CD4-positive, alpha-beta T cell treated with Interleukin-2 at 100 ng/mL for 4 hours (primary cell): ENCODE data around the gene MLLT10.

Experiments
- DNase-seq: peaks from one replicate; pipeline ENCODE4 v3.0.0-alpha.2; 2020; ENCODE audit warnings: low spot score

The MLLT10 gene

GRCh38 chr10:21501731-21502347 is 32.2 kb upstream of the MLLT10 start:
- no peak for DNase-seq

DNA sequence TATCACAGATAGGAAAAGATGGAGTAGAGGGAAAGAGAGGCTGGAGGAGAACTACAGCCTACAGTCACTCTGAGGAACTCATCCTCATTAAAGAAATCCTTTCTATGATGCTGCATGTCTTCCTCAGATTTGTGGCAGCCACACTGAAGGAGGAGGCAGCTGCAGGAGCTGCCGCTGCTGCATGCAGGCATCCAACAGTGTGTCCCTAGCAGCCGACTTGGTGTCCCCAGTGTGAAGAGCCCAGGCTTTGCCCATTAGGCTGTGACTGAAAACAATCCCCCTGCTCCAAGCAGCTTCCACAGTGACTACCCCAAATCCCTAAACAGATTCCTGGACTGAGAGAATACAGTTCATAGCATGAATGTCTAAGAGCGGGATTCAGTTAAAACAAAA is 31.7 kb upstream of the MLLT10 start:
- no peak for DNase-seq

DNA sequence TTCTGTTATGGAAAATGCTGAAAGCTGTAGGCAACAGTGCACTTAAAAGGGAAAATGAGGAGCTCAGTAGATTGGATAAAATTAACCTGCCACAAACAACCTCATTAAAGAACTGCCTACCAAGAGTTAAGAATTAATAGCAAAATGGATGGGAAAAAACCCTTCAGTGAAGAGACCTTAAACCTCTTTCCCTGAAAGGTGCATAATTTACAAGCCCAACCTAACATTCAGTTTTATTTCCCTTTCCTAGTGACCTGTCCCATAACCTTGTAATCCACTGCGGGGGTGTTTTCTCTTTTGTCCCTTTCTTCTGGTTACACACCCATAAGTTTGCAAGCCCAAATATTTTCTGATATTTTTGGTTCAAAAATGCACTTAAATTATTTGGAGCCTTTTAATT is 30.5 kb upstream of the MLLT10 start:
- no peak for DNase-seq

- DNase-seq: no peak
Observed at GRCh38 chr10:21505711-21506278, 28.2 kb upstream of the MLLT10 start.

- no peak for DNase-seq
Observed at GRCh38 chr10:21506351-21506750, 27.7 kb upstream of the MLLT10 start.

GRCh38 chr10:21507150-21507549 is 26.9 kb upstream of the MLLT10 start:
- no peak for DNase-seq

DNA sequence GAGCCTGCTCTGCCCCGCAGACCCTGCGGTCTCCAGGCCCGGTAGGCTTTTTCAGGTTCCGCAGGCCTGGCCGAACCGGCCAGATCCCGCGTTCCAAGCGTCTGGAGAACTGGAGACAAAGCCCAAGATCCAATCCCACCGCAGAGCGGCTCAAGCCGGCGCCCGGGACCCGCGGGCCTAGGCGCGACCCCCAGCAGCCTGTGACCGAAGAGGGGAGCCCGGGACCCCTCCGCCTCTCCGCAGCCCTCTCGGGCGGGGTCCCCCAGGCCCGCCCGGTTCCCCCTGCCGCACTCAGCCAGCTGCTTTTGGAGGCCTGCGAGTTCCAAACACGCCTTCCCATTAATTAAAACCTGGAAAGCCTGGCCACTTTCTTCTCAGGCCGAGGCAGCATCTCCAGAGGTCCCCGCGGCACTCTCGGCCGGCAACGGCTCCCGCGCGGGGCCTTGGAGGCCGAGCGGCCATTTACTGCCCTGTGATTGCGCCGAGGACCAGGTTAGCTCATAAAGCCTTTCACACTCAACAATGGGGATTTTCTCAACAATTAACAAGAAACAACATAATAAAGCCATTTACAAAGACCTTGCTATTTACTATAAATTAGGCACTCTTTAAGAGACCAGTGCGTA is 25.2 kb upstream of the MLLT10 start:
- no peak for DNase-seq

DNA sequence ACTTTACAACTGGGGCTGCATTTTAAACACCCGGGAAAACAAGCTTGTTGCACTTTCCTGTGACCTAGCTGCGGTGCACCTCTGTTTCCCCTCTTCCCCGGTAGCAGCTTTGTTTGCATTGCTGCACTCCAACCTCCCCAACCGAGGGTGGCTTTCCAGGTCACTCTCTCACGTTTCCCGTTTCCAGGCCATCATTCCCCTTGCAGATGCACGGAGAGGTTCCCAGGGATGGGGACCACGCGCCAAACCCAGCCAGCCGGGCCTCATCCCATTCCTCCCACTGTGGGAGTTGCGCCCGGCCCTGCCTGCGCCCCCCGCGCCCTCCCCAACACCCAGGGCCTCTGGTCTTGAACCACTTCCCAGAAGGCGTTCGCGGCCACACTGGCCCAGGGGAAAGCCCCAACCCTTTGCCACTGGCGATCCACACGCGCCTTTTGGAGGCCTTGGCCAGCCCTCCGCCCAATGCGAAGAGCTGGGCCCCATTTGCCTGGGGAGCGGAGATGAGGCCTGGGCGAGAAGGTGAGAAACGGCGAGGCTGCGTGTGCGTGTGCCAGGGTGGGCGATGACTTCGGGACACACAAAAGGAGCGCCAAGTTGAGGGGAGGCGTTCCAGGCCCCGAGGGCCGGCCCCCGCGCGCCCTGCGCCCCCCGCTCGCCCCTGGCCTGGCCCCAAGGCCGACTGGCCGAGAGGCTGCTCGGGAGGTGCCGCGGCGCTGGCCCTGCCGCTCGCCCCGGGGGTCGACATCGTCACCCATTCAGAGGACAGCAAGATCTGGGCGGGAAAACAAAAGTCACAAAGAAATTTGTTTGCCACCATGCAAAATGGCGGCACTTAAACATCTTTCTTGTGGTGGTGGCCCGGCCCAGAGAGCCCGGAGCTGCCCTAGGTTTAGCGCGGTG is 24.4 kb upstream of the MLLT10 start:
- DNase-seq: no peak

DNA sequence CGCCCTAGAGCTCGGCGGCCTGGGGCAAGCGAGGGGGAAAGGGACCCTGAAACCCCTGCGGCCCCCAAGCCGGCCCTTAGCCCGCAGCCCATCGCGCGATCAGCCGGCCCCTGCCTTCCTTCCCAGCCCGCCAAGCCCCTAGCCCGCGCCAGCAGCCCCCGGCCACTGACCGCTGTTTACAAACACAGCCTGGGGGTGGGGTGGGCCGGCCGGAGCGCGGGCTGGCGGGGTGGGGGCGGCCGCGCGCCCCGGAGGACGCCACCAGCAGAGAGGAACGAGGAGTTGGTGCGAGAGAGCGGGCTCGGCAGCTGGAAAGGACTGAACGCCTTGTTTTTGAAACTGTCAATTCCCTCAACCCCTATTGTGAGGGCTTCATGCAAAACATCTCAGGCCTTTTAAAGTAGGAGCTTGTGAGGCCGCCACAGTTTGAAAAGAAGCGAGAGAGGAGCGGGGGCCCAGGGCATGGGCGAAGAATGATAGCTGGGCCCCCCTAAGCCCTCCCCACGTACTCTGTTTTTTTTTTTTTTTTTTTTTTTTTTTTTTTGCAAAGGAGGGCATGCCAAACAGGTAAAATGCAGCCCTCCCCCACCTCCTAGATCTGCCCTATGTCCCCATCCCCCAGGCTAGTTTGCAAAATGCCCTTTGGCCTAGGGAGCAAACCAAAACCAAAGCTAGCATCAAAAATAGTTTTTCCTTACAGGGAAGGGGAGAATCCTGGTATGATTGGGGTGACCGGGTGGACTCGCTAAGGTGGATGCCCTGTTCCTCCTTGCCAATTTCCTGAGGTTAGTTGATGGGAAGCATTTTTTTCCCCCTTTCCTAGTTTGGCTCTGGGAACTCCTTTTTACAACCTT is 23.6 kb upstream of the MLLT10 start:
- DNase-seq: no peak

DNA sequence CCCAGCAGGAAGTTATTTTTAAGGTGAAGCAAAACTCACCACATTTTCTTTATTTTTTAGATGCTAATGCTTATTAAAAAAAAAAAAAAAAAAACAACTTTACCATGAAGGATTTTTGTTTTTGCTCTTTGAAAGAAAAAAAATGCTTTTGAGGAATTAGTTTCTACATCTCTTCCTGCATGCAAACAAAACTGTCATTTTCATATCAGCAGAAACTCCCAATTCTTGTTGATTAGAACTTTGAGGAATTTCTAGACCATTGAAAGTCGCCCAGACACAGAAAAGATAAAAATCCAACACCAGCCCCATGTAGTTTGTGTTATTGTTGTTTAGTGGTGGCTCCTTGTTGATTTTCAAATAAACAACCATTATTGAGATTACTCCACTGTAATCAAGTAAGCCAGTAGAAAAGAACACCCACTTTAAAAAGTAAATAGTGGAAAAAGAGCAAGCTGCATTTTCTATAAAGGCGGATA is 22.9 kb upstream of the MLLT10 start:
- no peak for DNase-seq

DNA sequence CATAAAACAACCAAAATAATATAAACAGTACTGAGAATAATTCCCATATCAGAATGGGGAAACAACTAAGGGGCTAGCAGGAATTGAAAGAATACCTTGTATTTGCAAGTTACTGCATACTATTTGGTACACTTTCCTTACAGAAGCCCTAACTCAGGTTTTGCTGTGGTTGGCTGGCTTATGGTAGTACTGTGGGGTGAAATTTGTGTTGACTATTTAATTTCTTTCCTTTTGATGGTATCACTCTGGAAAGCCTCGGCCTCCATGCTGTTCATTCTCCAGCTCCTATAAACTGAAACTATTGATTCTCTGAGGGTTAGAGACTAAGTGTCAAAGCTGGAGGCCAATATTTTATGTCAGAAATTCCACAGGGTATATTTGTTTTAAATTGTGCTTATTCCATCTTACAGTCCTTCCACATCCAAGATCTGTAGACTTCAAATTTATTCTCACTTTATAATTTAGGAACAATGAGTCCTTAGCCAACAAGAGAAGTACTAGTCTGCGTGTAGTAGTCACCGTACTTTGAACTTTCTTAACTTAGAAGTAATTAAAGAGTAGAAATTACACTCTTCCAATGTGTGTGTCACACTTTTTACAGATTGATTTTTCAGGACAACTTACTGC is 22.0 kb upstream of the MLLT10 start:
- no peak for DNase-seq

DNA sequence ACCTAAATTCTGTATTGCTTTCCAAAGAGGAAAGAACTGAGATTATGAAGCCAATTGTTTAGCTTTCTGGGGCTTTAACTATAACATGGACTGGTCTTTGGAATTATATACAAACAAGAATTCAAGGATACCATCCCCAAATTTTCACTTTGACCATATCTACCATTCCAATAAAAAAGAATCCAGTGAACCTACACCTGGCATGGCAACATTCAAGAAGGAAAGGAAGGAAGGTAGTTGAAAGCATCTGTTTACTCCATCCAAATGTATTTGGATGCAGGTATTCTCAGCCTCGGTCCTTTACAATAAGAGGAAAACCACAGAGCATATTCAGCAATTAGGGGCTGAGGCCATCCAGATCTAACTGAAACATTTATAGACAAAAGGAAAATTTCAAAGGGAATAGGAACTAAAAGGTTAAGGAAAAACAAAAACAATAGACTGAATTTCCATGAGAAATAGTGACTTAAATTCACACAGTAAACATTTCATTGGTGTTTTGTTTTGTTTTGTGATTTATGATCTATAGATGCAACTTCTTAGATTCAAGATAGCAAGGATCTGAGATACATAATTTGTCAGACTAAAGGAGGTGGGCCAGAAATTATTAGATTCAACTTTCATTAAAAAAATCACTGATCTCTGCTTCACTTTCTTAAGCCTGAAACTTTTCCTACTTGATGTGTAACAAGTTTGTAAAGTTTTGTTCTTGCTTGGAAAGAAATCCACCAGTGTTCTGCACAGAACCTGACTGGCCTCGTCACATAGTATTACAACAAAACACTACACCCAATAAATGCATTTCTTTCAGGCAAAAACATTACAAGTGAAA is 21.2 kb upstream of the MLLT10 start:
- no peak for DNase-seq

GRCh38 chr10:21513405-21513788 is 20.6 kb upstream of the MLLT10 start:
- DNase-seq: no peak

DNA sequence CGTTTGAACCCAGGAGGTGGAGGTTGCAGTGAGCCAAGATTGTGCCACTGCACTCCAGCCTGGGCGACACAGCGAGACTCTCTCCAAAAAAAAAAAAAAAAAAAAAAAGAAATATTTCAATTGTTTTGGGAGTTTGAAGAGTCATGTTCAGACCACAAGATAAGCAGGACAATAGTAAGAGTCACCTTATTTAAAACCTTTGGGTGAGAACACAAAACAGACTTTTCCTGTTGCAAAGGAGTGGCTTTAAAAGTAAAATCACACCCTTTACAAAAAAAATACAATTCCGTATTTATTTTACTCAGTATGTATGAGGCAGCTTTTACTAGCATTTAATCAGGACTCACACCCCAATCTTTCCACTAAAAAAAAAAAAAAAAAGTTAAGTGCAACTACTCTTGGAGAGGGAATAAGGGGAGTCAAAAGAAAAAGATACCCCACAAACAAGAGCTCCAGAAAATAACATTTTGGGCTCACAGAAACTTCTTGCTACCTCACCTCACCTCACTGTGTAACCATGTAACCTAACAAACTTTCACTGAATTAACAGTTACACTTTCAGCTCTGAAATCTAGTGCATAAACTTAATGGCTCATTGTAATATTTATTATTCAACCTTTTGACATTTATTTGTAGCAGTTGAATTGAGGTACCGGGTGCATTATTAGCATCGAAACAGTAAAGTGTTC is 19.8 kb upstream of the MLLT10 start:
- no peak for DNase-seq

DNA sequence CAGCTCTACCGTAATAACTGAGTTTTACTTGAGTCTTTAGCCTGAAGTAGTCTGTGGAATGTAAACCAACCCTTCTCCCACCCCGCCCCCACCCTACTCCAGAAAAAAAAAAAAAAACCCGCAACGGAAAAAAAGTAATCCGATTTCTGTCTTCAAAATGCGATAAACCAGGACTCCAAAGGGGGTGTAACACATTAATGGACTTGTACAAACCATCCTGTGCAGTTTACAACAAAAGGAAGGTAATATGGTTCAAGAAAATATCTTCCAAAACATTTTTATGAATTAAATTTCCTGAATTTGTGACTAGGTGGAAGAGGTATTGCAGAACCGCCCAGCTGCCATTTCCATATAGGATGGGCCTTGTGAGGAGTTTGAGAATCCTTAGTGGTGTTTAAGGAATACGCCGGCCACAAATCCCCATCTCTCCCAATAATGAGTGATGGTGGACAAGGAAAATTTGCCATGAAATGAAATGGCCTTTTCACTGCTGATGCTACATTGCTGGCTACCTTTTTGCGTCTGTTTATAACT is 19.1 kb upstream of the MLLT10 start:
- DNase-seq: no peak

DNA sequence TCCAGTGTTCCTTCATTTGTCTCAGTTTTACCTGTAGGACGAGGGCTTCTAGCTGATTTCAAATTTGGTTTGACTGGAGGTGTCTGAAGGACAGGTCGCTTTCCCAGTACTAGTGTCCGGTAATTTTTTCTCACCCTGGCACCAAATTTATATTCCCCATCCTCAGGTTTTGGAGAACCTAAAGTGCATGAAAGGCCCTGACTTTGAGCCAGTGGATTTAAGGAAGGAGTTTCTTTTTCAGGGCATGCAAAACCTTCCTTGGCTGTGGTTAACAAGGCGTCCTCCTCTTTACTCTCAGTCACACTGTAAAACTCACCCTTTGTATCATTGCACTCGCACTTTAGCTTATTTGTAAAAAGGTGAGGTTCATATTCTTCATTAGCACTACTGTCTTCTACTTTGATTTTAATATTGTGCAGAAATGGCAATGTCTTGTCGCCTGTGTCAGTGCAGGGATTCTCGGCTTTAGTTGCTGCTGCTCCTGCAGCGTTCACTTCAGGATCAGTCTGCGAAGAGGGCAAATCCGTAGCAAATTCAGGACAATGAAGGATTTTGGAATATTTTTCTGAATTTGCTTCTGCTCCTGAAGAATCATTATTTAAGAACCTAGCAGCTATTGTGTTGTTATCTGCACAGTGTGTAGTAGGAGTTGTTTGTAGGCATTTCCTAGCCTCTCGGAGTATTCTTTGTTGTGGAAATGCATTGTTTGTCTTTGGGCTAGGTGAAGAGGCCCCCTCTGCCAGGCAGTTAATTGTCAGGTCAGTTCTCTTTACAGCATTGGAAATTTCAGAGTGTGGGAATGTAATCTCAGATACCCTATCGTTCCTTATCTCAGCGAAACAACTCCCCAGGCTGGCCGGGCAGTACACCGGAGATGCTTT is 18.4 kb upstream of the MLLT10 start:
- no peak for DNase-seq

GRCh38 chr10:21516242-21517131 is 17.5 kb upstream of the MLLT10 start:
- DNase-seq: peak; percentile 37
